Fibroblast of lung (primary cell): ENCODE data around the gene CARD8. TPM values are rescaled to one million over a fixed set of nuclear protein-coding genes. Genes with fewer than 3 reads are reported as not detected.

Source experiments
- DNase-seq, 2 donors: peaks; one replicate each; pipeline versions ENCODE4 v3.0.0 to v3.0.0-alpha.2; 2010; ENCODE audit warnings: low read depth in 2 of 2
- H2AFZ ChIP-seq: 2 replicates; pipeline ENCODE4 v1.5.1; 2012; ENCODE audit warnings: low read length, control low read depth, inconsistent platforms
- H3K27ac ChIP-seq: 2 replicates; pipeline ENCODE4 v1.5.1; 2011; ENCODE audit warnings: low read length, control low read depth; ENCODE audit not compliant: insufficient read depth
- H3K27me3 ChIP-seq: 2 replicates; pipeline ENCODE4 v1.5.1; 2011; ENCODE audit warnings: mild to moderate bottlenecking, low read length; ENCODE audit not compliant: control insufficient read depth, insufficient read depth
- H3K36me3 ChIP-seq: 2 replicates; pipeline ENCODE4 v1.5.1; 2011; ENCODE audit warnings: low read length; ENCODE audit not compliant: control insufficient read depth, insufficient read depth
- H3K4me1 ChIP-seq: 2 replicates; pipeline ENCODE4 v1.5.1; 2011; ENCODE audit warnings: low read length; ENCODE audit not compliant: control insufficient read depth, insufficient read depth; ENCODE audit errors: extremely low read depth
- H3K4me2 ChIP-seq: 2 replicates; pipeline ENCODE4 v1.5.1; 2011; ENCODE audit warnings: low read length, control low read depth; ENCODE audit not compliant: insufficient read depth; ENCODE audit errors: extremely low read depth
- H3K4me3 ChIP-seq, 4 experiments: fragments of 200-600 bp in 1 of 4; sonication (generic) in 1 of 4; replicated peaks in 1 of 4; 2 replicates each; pipeline ENCODE4 v1.5.1; 2011 to 2016; ENCODE audit warnings: low read length in 4 of 4, low read depth in 3 of 4, mild to moderate bottlenecking in 3 of 4, control low read depth in 2 of 4, inconsistent platforms in 1 of 4, mixed read lengths in 1 of 4; ENCODE audit not compliant: insufficient read depth in 1 of 4; ENCODE audit errors: control extremely low read depth in 1 of 4
- H3K79me2 ChIP-seq: 2 replicates; pipeline ENCODE4 v1.5.1; 2012; ENCODE audit warnings: mild to moderate bottlenecking, low read length, inconsistent platforms; ENCODE audit not compliant: control insufficient read depth, insufficient read depth
- H3K9ac ChIP-seq: 2 replicates; pipeline ENCODE4 v1.5.1; 2011; ENCODE audit warnings: mild to moderate bottlenecking, low read length, control low read depth; ENCODE audit not compliant: insufficient read depth
- H3K9me3 ChIP-seq: 2 replicates; pipeline ENCODE4 v1.5.1; 2012; ENCODE audit warnings: low read depth, low read length; ENCODE audit not compliant: control insufficient read depth, insufficient read depth
- H4K20me1 ChIP-seq: 2 replicates; pipeline ENCODE4 v1.5.1; 2011; ENCODE audit warnings: low read length; ENCODE audit not compliant: control insufficient read depth, insufficient read depth; ENCODE audit errors: extremely low read depth
- CTCF ChIP-seq, 2 donors: IDR thresholded peaks in 1 of 2; conservative IDR thresholded peaks in 1 of 2; 1 replicate in 1 of 2; 2 replicates in 1 of 2; pipeline ENCODE4 v1.5.1; 2011 to 2012; ENCODE audit warnings: low read length in 2 of 2, control low read depth in 1 of 2, inconsistent platforms in 1 of 2, low read depth in 1 of 2, mild to moderate bottlenecking in 1 of 2
- EZH2 ChIP-seq: IDR thresholded peaks from 2 replicates; pipeline ENCODE4 v1.5.1; 2012; ENCODE audit warnings: low read length, control low read depth, mild to moderate bottlenecking; ENCODE audit errors: missing control alignments
- polyA minus RNA-seq: library from RNA; depleted of rRNA, polyadenylated mRNA; stranded (reverse); fragments of >200 nt; gene quantifications from 2 replicates; pipeline ENCODE4 v1.2.3, GENCODE V29; 2011; ENCODE audit warnings: low replicate concordance
- polyA plus RNA-seq, 2 donors: library from polyadenylated mRNA; depleted of rRNA in 1 of 2; stranded (reverse) in 1 of 2; unstranded in 1 of 2; fragments of >200 nt; gene quantifications; 2 replicates each; pipeline ENCODE4 v1.2.1, GENCODE V29; 2011 to 2012; ENCODE audit warnings: missing spikeins in 1 of 2
- total RNA-seq: library from RNA; depleted of rRNA; stranded (reverse); fragments of >200 nt; gene quantifications from 2 replicates; pipeline ENCODE4 v1.2.1, GENCODE V29; 2014

Gene CARD8
- total RNA-seq (12.1 and 24.1 TPM in 2 replicates), polyA plus RNA-seq (15.1 and 16.4 TPM in 2 replicates), polyA minus RNA-seq (12.0 and 14.8 TPM in 2 replicates)
- 14.5 and 16.4 TPM in 2 replicates for polyA plus RNA-seq (2012)

DNA sequence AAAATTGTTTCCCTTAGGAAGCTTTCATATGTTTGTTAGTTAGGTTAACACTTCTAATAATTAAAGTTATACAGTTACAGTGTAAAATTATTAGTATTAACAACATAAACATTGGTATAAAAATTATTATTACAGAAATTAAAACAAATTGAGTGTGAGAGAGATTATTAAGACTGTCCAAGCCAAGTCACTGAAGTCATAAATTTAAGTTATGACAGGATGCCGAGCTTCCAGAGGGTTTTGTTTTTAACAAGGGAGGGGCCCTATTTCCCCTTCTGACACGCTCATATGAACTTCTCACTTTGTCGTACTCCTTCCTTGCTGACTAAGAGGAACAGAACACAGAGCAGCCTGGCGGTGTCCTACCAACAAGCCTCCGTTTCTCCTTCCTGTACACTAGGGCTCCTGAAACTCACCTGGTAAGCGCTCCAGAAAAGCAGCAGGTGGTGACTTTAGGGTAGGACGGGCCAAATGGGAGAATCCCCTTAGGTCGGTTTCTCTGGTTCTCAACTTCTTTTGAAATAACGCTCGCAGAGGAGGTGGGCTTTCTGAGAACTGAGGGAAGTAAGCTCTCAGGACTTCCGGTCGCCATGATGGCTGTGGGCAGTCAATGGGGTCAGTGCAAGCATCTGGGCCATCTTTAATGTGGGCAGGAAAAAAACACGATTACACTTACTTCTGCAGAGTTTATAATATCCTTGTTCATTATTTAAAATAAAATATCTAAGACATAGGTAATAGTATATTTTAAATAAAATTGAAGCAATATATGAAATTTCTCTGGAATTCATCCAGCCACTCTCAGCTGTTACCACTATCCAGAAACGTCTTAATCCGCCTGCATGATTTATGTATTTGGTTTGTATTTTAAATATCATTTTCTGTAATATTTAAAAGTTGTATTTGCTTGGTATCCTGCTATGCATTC lies at the start of gene CARD8:
Gene CARD8, minus strand, starts transcription at position 537 of the 928 bp plus-strand sequence. CDS start 14,892 bp downstream, outside the sequence.
- peak within 1 kb of the TSS; percentile 84 to 96 (median 90) for H3K4me3 ChIP-seq
- H3K36me3 ChIP-seq = no peaks in the 10 kb centered on the region
- H3K4me1 ChIP-seq = no peaks in the 10 kb centered on the region
- H2AFZ ChIP-seq = peak within 1 kb of the TSS; percentile 98
- peak; percentile 88 to 93 for DNase-seq
- peak within 1 kb of the TSS; percentile 95 for H3K27ac ChIP-seq
- H4K20me1 ChIP-seq = no peaks in the 10 kb centered on the region
- H3K9me3 ChIP-seq = no peaks in the 10 kb centered on the region
- H3K9ac ChIP-seq = peak within 1 kb of the TSS; percentile 80
- no peak for TF ChIP-seq EZH2
- TF ChIP-seq CTCF (conservative IDR thresholded peaks at IDR 0.05 in 1 of 2, IDR thresholded peaks at IDR 0.05 in 1 of 2; ENCODE audit: low read depth in 1 of 2, low read length in 2 of 2) = peak; percentile 5 to 19
- peaks cover 6% of the 10 kb centered on the region for H3K79me2 ChIP-seq
- no peaks in the 10 kb centered on the region for H3K27me3 ChIP-seq
- H3K4me2 ChIP-seq = peak within 1 kb of the TSS; percentile 69

GRCh38 chr19:48303866-48304265 lies 48.2 kb upstream of the CARD8 start:
- H2AFZ ChIP-seq = no peak overlapping the region
- DNase-seq = no peak
- H4K20me1 ChIP-seq = no peaks in the 10 kb centered on the region
- H3K9me3 ChIP-seq = no peaks in the 10 kb centered on the region
- H3K4me2 ChIP-seq = no peak overlapping the region
- no peaks in the 10 kb centered on the region for H3K36me3 ChIP-seq
- TF ChIP-seq EZH2 = no peak
- no peak for TF ChIP-seq CTCF (conservative IDR thresholded peaks at IDR 0.05 in 1 of 2, IDR thresholded peaks at IDR 0.05 in 1 of 2; ENCODE audit: low read depth in 1 of 2, low read length in 2 of 2)
- no peak overlapping the region for H3K27ac ChIP-seq
- no peak overlapping the region for H3K9ac ChIP-seq
- H3K79me2 ChIP-seq = no peaks in the 10 kb centered on the region
- H3K4me3 ChIP-seq = no peak overlapping the region
- no peaks in the 10 kb centered on the region for H3K4me1 ChIP-seq
- H3K27me3 ChIP-seq = peaks cover 3% of the 10 kb centered on the region

DNA sequence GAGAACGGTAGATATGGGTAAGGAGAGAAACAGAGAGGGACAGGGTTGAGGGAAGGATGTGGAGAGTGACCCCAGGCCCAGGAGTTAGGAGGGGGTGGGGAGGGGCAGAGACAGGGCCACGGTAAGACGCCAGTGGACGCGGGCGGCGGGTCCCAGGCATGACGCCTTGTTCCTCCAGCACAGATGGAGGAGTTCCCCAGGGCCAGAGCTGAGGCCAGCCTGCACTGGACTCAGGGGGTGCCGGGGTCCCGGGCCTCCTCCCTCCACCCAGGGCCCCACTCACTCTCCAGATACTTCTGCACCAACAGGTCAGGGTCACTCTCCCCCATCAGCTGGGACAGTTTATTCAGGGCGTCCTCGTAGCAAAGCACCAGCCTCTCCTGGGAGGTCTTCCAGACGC lies 47.7 kb upstream of the CARD8 start:
- Histone ChIP-seq H3K4me2 (no peak overlapping the region), H3K4me3 (no peak overlapping the region), H3K27ac (no peak overlapping the region), H2AFZ (no peak overlapping the region), H3K27me3 (peaks cover 3% of the 10 kb centered on the region), H3K9ac (no peak overlapping the region), H4K20me1 (no peaks in the 10 kb centered on the region), H3K79me2 (no peaks in the 10 kb centered on the region), H3K9me3 (no peaks in the 10 kb centered on the region), H3K36me3 (no peaks in the 10 kb centered on the region), H3K4me1 (no peaks in the 10 kb centered on the region)
- no peak for TF ChIP-seq EZH2
- no peak for TF ChIP-seq CTCF (conservative IDR thresholded peaks at IDR 0.05 in 1 of 2, IDR thresholded peaks at IDR 0.05 in 1 of 2; ENCODE audit: low read depth in 1 of 2, low read length in 2 of 2)
- DNase-seq = no peak
